K562 (cell line): Measurements from ENCODE around the gene HEXIM2. TPM values are rescaled to one million over a fixed set of nuclear protein-coding genes. Genes with fewer than 3 reads are reported as not detected.

Experiments
- BDP1 ChIP-seq: IDR thresholded peaks from 3 replicates; pipeline ENCODE4 v1.6.1; 2011; ENCODE audit not compliant: insufficient read length, insufficient read depth
- GATA2 ChIP-seq: sonication (generic); formaldehyde crosslinking; IDR thresholded peaks from 2 replicates; pipeline ENCODE4 v1.4.0; 2020; ENCODE audit warnings: mild to moderate bottlenecking, missing genetic modification reagents
- ILK ChIP-seq: fragments of 450-650 bp; IDR thresholded peaks from 2 replicates; pipeline ENCODE4 v1.6.1; 2016; ENCODE audit warnings: missing genetic modification characterization, low read depth, mild to moderate bottlenecking, missing compliant biosample characterization, moderate library complexity, borderline replicate concordance
- MYNN ChIP-seq, 2 experiments: sonication (generic); formaldehyde crosslinking in 1 of 2; IDR thresholded peaks; 2 replicates each; pipeline versions ENCODE4 v1.5.0 to v1.6.1; 2016 to 2020; ENCODE audit warnings: antibody characterized with exemption in 1 of 2, missing genetic modification reagents in 1 of 2
- NFIC ChIP-seq: fragments of 450-650 bp; IDR thresholded peaks from 2 replicates; pipeline ENCODE4 v1.6.1; 2017; ENCODE audit warnings: mild to moderate bottlenecking, inconsistent platforms
- RB1 ChIP-seq: fragments of 450-650 bp; IDR thresholded peaks from 2 replicates; pipeline ENCODE4 v1.6.1; 2017; ENCODE audit warnings: low read depth, mild to moderate bottlenecking
- RBM25 ChIP-seq: fragments of 200-400 bp; formaldehyde crosslinking; IDR thresholded peaks from 2 replicates; pipeline ENCODE4 v1.6.1; 2018; ENCODE audit warnings: low read length, low read depth, moderate library complexity; ENCODE audit not compliant: severe bottlenecking
- TAF9B ChIP-seq: fragments of 450-650 bp; IDR thresholded peaks from 2 replicates; pipeline ENCODE4 v1.6.1; 2018; ENCODE audit warnings: mild to moderate bottlenecking; ENCODE audit not compliant: partially characterized antibody
- TCF7 ChIP-seq: sonication (generic); IDR thresholded peaks from 2 replicates; pipeline ENCODE4 v1.6.1; 2016; ENCODE audit warnings: antibody characterized with exemption, borderline replicate concordance
- XRCC4 ChIP-seq: IDR thresholded peaks from one replicate; pipeline ENCODE4 v1.6.1; 2011; ENCODE audit not compliant: insufficient read depth, insufficient read length; ENCODE audit errors: extremely low read depth
- ZBTB1 ChIP-seq: sonication (generic); formaldehyde crosslinking; IDR thresholded peaks from 2 replicates; pipeline ENCODE4 v1.8.1; 2023; ENCODE audit warnings: missing genetic modification reagents, low read depth, mild to moderate bottlenecking, borderline replicate concordance
- ZNF175 ChIP-seq: fragments of 200-800 bp; sonication (Bioruptor generic); IDR thresholded peaks from 2 replicates; pipeline ENCODE4 v1.6.1; 2016; ENCODE audit warnings: low read depth, mild to moderate bottlenecking, missing genetic modification characterization, missing compliant biosample characterization
- ZNF239 ChIP-seq: fragments of 250-450 bp; sonication (Bioruptor Pico); IDR thresholded peaks from 2 replicates; pipeline ENCODE4 v1.4.0; 2020; ENCODE audit warnings: mild to moderate bottlenecking
- ZZZ3 ChIP-seq: fragments of 450-650 bp; IDR thresholded peaks from 2 replicates; pipeline ENCODE4 v1.6.1; 2016; ENCODE audit warnings: antibody characterized with exemption, mild to moderate bottlenecking, moderate library complexity
- polyA plus RNA-seq, 8 experiments: library from polyadenylated mRNA; depleted of rRNA in 4 of 8; stranded (reverse) in 5 of 8; unstranded in 3 of 8; fragments of >200 nt; fragmentation: Nextera tagmentation in 2 of 8; fragmentation: Illumina TruSeq in 1 of 8; extraction: Ambion mirVana in 2 of 8; extraction: Trizol in 1 of 8; gene quantifications; 2 replicates each; pipeline versions ENCODE4 v1.2.1 to v1.2.3, GENCODE V29; 2011 to 2014; ENCODE audit warnings: inconsistent platforms in 1 of 8, missing spikeins in 1 of 8
- total RNA-seq, 7 experiments: library from RNA; depleted of rRNA in 6 of 7; stranded (reverse); fragments of >200 nt in 6 of 7; fragmentation: Illumina TruSeq in 2 of 7; extraction: Trizol in 2 of 7; gene quantifications; 2 replicates each; pipeline versions ENCODE4 v1.2.1 to v1.2.3, GENCODE V29; 2011 to 2021; ENCODE audit warnings: low replicate concordance in 1 of 7
- TF ChIP-seq, protein P1 (sequence below): fragments of 450-650 bp; IDR thresholded peaks from 2 replicates; pipeline ENCODE4 v1.6.1; 2017; ENCODE audit warnings: antibody characterized with exemption, mild to moderate bottlenecking

HEXIM2 gene
- total and polyA plus RNA-seq, 9 of the 15 experiments (the other 6 are each of a cell fraction or from before 2014, with no cell fraction given) = 0.69 to 3.4 (median 1.1) TPM; not detected in 2

DNA sequence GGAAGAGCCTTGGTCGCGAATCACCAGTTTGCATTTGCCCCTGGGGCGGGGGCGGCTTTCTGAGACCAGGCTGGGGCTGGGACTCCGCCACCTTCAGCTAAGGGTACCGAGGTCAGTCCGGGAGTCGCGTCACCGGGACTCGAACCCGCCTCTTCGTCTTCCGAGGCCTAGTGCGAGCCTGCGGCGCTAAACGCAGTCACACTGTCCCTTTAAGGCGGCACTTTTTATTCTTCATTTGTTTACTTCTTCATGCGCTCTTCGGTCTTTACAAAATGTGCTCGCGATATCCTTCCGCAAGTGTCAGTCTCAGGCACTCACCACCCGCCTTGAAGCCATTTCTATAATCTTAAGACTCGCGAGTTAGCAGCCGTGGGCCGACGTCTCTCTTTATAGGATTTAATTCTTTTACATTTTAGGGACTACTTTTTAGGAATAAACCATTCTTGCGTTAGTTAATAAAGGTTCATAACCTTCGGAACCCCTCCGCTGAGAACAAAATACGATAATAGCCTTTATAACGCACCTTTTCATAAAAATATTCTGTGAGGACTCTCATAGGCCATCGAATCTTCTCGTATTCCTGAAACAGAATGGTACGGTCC lies 14.0 kb upstream of the HEXIM2 start (continued):
- TF ChIP-seq, protein P1, sequence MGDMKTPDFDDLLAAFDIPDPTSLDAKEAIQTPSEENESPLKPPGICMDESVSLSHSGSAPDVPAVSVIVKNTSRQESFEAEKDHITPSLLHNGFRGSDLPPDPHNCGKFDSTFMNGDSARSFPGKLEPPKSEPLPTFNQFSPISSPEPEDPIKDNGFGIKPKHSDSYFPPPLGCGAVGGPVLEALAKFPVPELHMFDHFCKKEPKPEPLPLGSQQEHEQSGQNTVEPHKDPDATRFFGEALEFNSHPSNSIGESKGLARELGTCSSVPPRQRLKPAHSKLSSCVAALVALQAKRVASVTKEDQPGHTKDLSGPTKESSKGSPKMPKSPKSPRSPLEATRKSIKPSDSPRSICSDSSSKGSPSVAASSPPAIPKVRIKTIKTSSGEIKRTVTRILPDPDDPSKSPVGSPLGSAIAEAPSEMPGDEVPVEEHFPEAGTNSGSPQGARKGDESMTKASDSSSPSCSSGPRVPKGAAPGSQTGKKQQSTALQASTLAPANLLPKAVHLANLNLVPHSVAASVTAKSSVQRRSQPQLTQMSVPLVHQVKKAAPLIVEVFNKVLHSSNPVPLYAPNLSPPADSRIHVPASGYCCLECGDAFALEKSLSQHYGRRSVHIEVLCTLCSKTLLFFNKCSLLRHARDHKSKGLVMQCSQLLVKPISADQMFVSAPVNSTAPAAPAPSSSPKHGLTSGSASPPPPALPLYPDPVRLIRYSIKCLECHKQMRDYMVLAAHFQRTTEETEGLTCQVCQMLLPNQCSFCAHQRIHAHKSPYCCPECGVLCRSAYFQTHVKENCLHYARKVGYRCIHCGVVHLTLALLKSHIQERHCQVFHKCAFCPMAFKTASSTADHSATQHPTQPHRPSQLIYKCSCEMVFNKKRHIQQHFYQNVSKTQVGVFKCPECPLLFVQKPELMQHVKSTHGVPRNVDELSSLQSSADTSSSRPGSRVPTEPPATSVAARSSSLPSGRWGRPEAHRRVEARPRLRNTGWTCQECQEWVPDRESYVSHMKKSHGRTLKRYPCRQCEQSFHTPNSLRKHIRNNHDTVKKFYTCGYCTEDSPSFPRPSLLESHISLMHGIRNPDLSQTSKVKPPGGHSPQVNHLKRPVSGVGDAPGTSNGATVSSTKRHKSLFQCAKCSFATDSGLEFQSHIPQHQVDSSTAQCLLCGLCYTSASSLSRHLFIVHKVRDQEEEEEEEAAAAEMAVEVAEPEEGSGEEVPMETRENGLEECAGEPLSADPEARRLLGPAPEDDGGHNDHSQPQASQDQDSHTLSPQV = no peak
- TF ChIP-seq TCF7 = no peak
- TF ChIP-seq ILK (tag) = no peak
- peak; percentile 25; the same call in 1 of the 2 replicates for TF ChIP-seq ZZZ3
- no peak for TF ChIP-seq BDP1
- 0 out of 2 replicates have a peak, but pooled peaks have one; percentile 8 for TF ChIP-seq ZNF175 (CRISPR knock-in tag)
- TF ChIP-seq GATA2 (CRISPR knock-in tag) = no peak
- TF ChIP-seq TAF9B = peak; percentile 31
- TF ChIP-seq NFIC = 0 out of 2 replicates have a peak, but pooled peaks have one; percentile 19
- no peak for TF ChIP-seq MYNN (IDR thresholded peaks at IDR 0.05)
- TF ChIP-seq MYNN (CRISPR knock-in tag; IDR thresholded peaks at IDR 0.05) = no peak
- no peak for TF ChIP-seq ZBTB1 (CRISPR knock-in tag)
- no peak for TF ChIP-seq XRCC4
- TF ChIP-seq RBM25 = no peak
- no peak for TF ChIP-seq ZNF239 (CRISPR knock-in tag)
- TF ChIP-seq RB1 = 0 out of 2 replicates have a peak, but pooled peaks have one; percentile 51
